ENCODE results near the gene BOLA2. TPM values are rescaled to one million over a fixed set of nuclear protein-coding genes. Genes with fewer than 3 reads are reported as not detected.
"Not testable (repeated sequence)": the region's sequence is repeated elsewhere in the genome, so short reads cannot be mapped to it uniquely, and the experiment has no call there.

The BOLA2 gene
- total and polyA plus RNA-seq, 7 experiments from 2014 or later: 8.6 to 21.2 (median 14.0) TPM

GRCh38 chr16:29405249-29405648, 48.9 kb downstream of the BOLA2 start:
- H3K4me3 ChIP-seq (ENCODE audit: low read length); DNase-seq; H3K4me1 ChIP-seq (ENCODE audit: control insufficient read depth in 2 of 2, insufficient read depth in 2 of 2, low read length in 2 of 2); H3K9me3 ChIP-seq (ENCODE audit: control insufficient read depth in 2 of 3, low read length in 3 of 3); H3K27ac Mint-ChIP-seq; H3K27me3 Mint-ChIP-seq; H3K36me3 Mint-ChIP-seq; ATAC-seq; POLR2A ChIA-PET; H3K27me3 ChIP-seq (ENCODE audit: control insufficient read depth in 2 of 2, insufficient read depth in 2 of 2, low read length in 2 of 2); CTCF ChIA-PET; H3K9me3 Mint-ChIP-seq; H3K36me3 ChIP-seq (ENCODE audit: control insufficient read depth in 2 of 3, insufficient read depth in 3 of 3, low read length in 3 of 3); H3K4me1 Mint-ChIP-seq; H3K27ac ChIP-seq (ENCODE audit: low read depth, low read length); H3K4me3 Mint-ChIP-seq; intact Hi-C loops (cut with micrococcal nuclease): not testable (repeated sequence)

Other genes with a start within 250 kb of the BOLA2 start
- gene NPIPB11, start 47.6 kb downstream of the BOLA2 start, total RNA-seq: 1 to 10 TPM; 2.1 to 4.9 (median 2.6) TPM
- gene NPIPB11, start 47.6 kb downstream of the BOLA2 start, polyA plus RNA-seq: under 1 TPM; 0.20 to 0.67 TPM
- gene SLX1B, start 182 bp upstream of the BOLA2 start, total RNA-seq: 10 to 100 TPM; 19.6 to 46.5 (median 44.3) TPM
- gene SLX1B, start 182 bp upstream of the BOLA2 start, polyA plus RNA-seq: 10 to 100 TPM in 1 of 2 donors, 1 to 10 TPM in 1; 3.4 to 11.9 TPM
- 1 to 10 TPM; 2.0 to 9.1 (median 6.0) TPM for gene SULT1A4, start 5.6 kb upstream of the BOLA2 start, total RNA-seq
- 1 to 10 TPM in 1 of 2 donors, not detected in 1; 1.4 TPM for gene SULT1A4, start 5.6 kb upstream of the BOLA2 start, polyA plus RNA-seq
- gene NPIPB12, start 52.1 kb upstream of the BOLA2 start, total RNA-seq: 100 to 1,000 TPM in 2 of 5 experiments, 10 to 100 TPM in 3; 73.1 to 189 (median 88.3) TPM
- 1 to 10 TPM; 3.7 to 9.5 TPM for gene NPIPB12, start 52.1 kb upstream of the BOLA2 start, polyA plus RNA-seq
- gene SPN, start 208.9 kb upstream of the BOLA2 start, total RNA-seq: 100 to 1,000 TPM in 4 of 5 experiments, 10 to 100 TPM in 1; 79.5 to 333 (median 124) TPM
- gene SPN, start 208.9 kb upstream of the BOLA2 start, polyA plus RNA-seq: 100 to 1,000 TPM in 1 of 2 donors, 10 to 100 TPM in 1; 96.0 to 183 TPM
- gene QPRT, start 224.8 kb upstream of the BOLA2 start, total RNA-seq: 1 to 10 TPM in 3 of 5 experiments, under 1 TPM in 2; 0.57 to 6.5 (median 1.4) TPM
- gene QPRT, start 224.8 kb upstream of the BOLA2 start, polyA plus RNA-seq: under 1 TPM; 0.54 to 0.66 TPM

Measured in naive thymus-derived CD4-positive, alpha-beta T cell (primary cell).